ENCODE results near the gene ATG3.

GRCh38 chr3:112582244-112582874 lies 20.6 kb upstream of the ATG3 start:
- TF ChIP-seq, protein P1, sequence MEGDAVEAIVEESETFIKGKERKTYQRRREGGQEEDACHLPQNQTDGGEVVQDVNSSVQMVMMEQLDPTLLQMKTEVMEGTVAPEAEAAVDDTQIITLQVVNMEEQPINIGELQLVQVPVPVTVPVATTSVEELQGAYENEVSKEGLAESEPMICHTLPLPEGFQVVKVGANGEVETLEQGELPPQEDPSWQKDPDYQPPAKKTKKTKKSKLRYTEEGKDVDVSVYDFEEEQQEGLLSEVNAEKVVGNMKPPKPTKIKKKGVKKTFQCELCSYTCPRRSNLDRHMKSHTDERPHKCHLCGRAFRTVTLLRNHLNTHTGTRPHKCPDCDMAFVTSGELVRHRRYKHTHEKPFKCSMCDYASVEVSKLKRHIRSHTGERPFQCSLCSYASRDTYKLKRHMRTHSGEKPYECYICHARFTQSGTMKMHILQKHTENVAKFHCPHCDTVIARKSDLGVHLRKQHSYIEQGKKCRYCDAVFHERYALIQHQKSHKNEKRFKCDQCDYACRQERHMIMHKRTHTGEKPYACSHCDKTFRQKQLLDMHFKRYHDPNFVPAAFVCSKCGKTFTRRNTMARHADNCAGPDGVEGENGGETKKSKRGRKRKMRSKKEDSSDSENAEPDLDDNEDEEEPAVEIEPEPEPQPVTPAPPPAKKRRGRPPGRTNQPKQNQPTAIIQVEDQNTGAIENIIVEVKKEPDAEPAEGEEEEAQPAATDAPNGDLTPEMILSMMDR (IDR thresholded peaks at IDR 0.05): no peak
- TF ChIP-seq OVOL2 (CRISPR knock-in tag; IDR thresholded peaks at IDR 0.05; ENCODE audit: borderline replicate concordance) (no peak), ZNF416 (CRISPR knock-in tag; IDR thresholded peaks at IDR 0.05) (no peak), FOXJ3 (CRISPR knock-in tag; IDR thresholded peaks at IDR 0.05; ENCODE audit: borderline replicate concordance) (no peak), NR3C1 (CRISPR knock-in tag; conservative IDR thresholded peaks at IDR 0.05; ENCODE audit: low read depth) (no peak), TEAD4 (CRISPR knock-in tag; IDR thresholded peaks at IDR 0.05) (no peak), SMAD3 (CRISPR knock-in tag; IDR thresholded peaks at IDR 0.05; ENCODE audit: borderline replicate concordance) (no peak), ZBTB43 (CRISPR knock-in tag; IDR thresholded peaks at IDR 0.05) (no peak)
- TF ChIP-seq, protein P2, sequence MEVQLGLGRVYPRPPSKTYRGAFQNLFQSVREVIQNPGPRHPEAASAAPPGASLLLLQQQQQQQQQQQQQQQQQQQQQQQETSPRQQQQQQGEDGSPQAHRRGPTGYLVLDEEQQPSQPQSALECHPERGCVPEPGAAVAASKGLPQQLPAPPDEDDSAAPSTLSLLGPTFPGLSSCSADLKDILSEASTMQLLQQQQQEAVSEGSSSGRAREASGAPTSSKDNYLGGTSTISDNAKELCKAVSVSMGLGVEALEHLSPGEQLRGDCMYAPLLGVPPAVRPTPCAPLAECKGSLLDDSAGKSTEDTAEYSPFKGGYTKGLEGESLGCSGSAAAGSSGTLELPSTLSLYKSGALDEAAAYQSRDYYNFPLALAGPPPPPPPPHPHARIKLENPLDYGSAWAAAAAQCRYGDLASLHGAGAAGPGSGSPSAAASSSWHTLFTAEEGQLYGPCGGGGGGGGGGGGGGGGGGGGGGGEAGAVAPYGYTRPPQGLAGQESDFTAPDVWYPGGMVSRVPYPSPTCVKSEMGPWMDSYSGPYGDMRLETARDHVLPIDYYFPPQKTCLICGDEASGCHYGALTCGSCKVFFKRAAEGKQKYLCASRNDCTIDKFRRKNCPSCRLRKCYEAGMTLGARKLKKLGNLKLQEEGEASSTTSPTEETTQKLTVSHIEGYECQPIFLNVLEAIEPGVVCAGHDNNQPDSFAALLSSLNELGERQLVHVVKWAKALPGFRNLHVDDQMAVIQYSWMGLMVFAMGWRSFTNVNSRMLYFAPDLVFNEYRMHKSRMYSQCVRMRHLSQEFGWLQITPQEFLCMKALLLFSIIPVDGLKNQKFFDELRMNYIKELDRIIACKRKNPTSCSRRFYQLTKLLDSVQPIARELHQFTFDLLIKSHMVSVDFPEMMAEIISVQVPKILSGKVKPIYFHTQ (CRISPR knock-in tag; IDR thresholded peaks at IDR 0.05): no peak
- TF ChIP-seq, protein P3, sequence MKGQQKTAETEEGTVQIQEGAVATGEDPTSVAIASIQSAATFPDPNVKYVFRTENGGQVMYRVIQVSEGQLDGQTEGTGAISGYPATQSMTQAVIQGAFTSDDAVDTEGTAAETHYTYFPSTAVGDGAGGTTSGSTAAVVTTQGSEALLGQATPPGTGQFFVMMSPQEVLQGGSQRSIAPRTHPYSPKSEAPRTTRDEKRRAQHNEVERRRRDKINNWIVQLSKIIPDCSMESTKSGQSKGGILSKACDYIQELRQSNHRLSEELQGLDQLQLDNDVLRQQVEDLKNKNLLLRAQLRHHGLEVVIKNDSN (CRISPR knock-in tag; IDR thresholded peaks at IDR 0.05): no peak
